Renal cortex interstitium (tissue), 11 donors: ENCODE measurements around the gene CDCP2. TPM values are rescaled to one million over a fixed set of nuclear protein-coding genes. Genes with fewer than 3 reads are reported as not detected.

Source experiments
- DNase-seq, 11 donors: peaks; one replicate each; pipeline ENCODE4 v3.0.0-alpha.2; 2013; ENCODE audit warnings: low read depth in 9 of 11, low spot score in 4 of 11; ENCODE audit errors: extremely low read depth in 1 of 11
- polyA plus RNA-seq, 3 donors: library from polyadenylated mRNA; unstranded; fragments of 120-200 nt; gene quantifications; one replicate each; pipeline ENCODE4 v1.2.1, GENCODE V29; 2013; ENCODE audit not compliant: insufficient read length in 3 of 3

The CDCP2 gene
- polyA plus RNA-seq, 3 donors = 0.04 to 0.14 (median 0.12) TPM

- no peak for DNase-seq
Observed at GRCh38 chr1:54142146-54142900, 10.5 kb downstream of the CDCP2 start.

DNA sequence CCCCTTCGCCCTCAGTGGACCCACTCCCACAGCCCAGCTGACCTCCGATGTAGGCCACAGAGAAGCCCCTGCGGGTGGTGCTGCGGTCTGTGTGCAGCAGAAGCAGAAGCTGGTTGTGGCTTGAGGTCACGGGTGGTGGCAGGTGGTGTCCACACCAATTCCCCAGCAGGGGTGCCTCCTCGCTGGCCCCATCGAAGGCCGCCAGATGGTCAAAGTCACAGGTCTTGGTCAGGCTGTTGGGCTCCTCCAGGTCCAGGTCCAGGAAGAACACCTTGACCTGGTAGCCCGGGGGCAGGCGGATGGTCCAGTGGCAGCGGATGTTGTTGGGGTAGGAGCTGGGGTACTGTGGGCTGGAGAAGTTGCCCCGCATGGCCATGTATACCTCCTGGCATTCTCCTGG lies 13.1 kb downstream of the CDCP2 start:
- no peak for DNase-seq

DNA sequence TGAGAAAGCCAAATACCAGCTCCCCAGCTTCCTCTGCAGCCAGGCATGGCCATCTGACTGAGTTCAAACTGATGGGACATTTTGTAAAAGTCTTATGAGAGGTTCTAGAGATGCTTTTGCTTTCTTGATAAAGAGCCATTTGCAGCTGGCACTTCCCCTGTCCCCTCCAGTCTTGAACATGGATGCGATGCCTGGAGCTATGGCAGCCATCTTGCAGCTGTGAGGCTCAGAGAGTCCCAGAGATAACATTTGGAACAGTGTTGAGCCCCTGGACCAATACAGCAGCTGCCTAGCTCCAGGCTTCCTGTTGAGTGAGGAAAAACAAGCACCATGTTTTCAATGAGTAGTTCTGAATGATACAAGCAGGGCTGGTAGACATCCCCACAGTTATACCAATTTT lies 13.8 kb downstream of the CDCP2 start:
- no peak for DNase-seq

DNA sequence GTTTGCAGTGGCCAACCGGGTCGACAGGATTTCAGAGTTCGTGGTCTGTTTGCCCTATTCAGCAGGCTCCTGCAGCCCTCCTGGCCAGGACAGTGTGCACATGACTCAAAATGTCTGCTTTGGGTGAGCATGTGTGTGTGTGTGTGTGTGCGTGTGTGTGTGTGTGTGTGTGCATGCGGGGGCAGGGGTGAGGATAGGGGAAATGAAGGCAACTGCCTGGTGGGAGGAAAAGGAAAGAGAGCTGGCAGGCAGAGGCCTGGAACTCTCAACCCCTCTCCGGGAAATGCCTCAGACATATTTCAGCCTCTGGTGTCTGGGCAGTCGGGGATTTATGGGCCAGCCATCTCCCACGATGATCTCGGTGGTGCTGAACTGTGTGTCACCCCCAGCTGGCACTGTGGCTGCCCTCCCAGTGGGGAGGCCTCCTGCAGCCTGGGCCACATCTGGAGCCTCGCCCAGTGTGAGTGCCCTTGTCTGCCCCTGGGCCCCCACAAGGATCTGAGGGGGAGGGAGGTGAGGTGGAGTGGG lies 15.2 kb downstream of the CDCP2 start:
- DNase-seq = peak in 3 of 11 donors; percentile 36 to 51 (median 44)

DNA sequence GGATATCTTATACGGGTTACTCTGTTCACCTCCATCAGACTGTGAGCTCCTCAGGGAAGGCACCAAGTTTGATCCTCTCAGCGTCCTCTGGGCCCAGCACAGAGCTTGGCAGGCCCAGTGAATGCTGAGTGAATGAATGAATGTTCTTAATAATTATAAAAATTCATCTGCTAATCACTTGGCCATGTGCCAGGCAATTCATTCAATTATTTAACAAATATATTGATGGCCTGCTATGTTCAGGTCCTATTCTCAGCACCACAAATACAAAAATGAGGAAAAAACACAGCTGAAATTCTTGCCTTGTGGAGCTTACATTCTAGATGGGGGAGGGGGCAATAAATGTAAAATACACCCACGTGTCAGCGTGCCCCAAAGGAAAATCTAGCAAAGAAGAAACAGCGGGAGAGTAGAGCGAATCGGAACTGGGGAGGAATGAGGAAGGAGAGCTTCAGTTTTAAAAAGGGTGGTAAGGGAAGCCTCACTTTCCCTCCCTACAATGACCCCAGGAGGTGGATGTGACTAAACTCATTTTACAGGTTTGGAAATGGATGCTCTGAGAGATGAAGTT lies 15.8 kb downstream of the CDCP2 start:
- DNase-seq = no peak

GRCh38 chr1:54136269-54136896 lies 16.4 kb downstream of the CDCP2 start:
- no peak for DNase-seq

- no peak for DNase-seq
Observed at GRCh38 chr1:54135436-54136120, 17.2 kb downstream of the CDCP2 start.

DNA sequence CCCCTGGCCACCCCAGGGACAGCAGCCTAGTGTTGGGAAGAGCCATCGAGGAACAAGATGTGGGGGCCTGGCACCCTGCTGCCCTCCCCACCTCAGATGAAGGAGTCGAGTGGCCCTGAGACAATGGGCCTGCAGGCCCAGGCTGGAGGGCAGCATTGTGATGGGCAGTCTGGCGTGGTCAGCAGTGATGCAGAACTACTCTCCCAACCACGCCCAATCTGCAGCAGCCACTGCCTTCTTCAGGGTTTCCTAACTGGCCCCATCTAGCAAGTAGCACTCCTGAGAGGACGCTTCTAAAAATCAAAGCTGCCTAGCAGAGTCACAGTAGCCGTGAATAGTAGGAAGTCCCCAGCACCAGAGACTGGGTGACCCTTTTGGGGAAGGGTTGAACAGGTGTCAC lies 18.5 kb downstream of the CDCP2 start:
- DNase-seq = no peak

DNA sequence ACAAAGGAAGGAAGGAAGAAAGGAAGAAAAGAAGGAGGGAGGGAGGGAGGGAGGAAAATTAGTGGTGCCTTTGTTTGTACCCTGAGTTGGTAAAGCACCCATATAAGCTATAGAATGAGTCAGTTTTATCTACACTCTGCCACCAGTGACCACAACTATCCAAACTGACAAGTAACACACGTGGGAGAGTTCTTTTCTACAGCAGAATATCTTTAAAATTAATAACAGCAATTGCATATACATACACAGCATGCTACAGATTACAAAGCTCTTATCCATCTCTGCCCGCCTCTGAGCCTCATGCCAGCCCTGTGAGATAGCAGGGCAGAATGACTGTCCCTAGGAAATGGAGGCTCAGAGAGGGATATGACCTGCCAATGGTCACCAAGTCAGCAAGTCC lies 20.3 kb downstream of the CDCP2 start:
- DNase-seq = no peak

GRCh38 chr1:54131419-54131818 lies 21.4 kb downstream of the CDCP2 start:
- no peak for DNase-seq

- no peak for DNase-seq
Observed at GRCh38 chr1:54129858-54130257, 22.9 kb downstream of the CDCP2 start.

- DNase-seq = no peak
Observed at GRCh38 chr1:54127594-54128300, 25.1 kb downstream of the CDCP2 start.

DNA sequence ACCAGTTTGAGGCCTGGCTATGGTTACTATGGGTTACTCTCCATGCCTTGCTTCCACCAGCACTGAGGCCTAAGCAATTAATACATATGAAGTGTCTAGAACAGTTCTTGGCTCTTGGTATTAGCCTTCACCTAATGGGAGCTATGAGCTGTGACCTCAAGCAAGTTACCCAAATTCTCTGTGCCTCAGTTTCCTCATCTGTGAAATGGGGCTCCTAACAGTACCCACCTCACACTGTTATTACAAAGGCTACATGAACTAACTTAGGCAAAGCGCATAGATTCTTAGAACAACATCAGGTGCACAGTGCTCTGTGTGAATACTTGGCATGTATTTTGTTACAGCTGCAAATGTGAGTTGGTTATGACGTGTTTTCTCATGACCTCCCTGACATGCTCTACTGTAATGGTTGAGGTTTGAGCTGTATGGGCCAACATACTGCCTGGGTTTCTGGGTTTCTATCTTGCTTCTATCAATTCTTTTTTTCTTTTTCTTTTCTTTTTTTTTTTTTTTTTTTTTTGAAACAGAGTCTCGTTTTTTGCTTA lies 26.5 kb downstream of the CDCP2 start:
- DNase-seq = no peak

DNA sequence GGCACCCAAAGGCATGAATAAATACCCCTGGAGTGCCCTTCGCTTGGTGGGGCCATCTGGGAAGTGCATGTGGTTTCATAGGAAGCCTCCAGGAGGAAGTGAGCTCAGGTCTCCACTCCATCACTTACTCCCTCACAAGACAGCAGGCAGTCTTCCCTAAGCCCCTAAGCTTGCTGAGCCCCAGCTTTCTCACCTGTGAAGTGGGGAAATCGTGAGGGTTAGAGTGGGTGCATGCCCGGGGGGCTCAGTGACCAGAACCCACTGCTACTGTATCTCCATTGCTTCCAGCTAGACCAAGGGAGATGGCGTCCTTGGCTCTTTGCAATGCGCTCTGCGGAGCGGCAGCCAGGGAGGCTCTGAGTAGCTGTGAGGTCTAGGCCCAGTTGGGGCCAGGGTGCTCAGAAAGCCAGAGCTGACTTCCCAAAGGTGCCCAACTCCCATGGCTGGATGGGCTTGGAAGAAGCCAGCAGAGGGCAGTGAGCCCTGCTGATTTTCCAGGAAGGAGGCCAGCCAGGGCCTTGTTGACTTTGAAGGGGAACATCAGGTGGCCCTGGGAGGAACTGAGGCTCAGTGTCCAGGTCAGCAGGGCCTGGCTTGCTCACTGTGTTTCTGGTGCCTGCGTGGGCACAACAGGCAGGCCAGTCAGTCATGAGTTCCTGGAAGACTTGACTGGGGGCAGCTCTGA lies 27.3 kb downstream of the CDCP2 start:
- DNase-seq = no peak

GRCh38 chr1:54124906-54125305 lies 27.9 kb downstream of the CDCP2 start:
- DNase-seq = no peak

DNA sequence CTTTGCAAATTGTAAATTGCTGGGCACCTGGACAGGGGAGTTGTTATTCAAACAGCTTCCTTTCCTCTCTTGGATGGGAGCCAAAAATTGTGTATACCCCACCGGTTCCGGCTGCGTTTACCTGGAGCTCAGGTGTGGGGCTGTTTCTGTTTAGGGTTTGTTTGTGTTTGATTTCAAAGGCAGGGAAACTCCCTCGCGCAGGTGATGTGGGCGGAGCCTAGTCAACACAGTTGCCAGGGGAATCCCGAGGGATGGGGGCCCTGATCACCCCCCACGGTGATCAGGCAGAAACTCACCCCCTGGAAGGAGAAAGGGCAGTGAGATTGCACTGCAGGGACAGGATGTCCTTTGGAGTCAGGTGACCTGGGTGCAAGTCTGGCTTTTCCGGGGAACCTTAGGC lies 28.3 kb downstream of the CDCP2 start:
- no peak for DNase-seq

- no peak for DNase-seq
Observed at GRCh38 chr1:54122992-54123391, 29.8 kb downstream of the CDCP2 start.

- DNase-seq = no peak
Observed at GRCh38 chr1:54122135-54122751, 30.6 kb downstream of the CDCP2 start.
